Measurements from ENCODE around the gene ZNF768.
"Not testable (repeated sequence)": the region's sequence is repeated elsewhere in the genome, so short reads cannot be mapped to it uniquely, and the experiment has no call there.

The ZNF768 gene

DNA sequence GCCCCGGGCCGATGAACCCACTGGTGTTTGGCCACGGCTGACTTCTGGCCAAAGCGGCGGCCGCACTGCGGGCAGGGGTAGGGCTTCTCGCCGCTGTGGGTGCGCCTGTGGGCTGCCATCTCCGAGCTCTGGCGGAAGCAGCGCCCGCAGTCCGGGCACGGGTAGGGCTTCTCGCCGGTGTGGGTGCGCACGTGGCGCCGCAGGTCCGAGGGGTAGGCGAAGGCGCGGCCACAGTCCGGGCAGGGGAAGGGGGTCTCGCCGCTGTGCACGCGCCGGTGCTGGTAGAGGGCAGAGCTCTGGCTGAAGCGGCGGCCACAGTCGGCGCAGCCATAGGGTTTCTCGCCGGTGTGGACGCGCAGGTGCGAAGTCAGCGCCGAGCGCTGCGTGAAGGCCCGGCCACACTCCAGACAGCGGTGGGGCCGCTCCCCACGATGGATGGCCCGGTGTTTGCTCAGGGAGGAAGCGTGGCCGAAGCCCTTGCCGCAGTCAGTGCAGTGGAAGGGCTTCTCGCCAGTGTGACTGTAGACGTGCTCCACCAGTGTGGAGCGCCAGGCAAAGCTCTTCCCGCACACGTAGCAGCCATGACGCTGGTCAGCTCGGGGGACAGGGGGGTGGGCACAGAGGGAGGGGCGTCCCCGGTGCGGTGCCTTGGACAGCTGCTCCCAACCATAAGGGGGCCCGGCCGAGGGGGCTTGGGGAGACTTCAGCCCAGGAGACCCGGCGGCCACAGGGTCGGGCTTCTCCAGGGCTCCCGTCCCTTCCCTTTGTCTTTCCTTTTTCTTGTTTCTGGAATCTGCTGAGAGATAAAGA, 29.2 kb upstream of the ZNF768 start:
- no peak for DNase-seq

DNA sequence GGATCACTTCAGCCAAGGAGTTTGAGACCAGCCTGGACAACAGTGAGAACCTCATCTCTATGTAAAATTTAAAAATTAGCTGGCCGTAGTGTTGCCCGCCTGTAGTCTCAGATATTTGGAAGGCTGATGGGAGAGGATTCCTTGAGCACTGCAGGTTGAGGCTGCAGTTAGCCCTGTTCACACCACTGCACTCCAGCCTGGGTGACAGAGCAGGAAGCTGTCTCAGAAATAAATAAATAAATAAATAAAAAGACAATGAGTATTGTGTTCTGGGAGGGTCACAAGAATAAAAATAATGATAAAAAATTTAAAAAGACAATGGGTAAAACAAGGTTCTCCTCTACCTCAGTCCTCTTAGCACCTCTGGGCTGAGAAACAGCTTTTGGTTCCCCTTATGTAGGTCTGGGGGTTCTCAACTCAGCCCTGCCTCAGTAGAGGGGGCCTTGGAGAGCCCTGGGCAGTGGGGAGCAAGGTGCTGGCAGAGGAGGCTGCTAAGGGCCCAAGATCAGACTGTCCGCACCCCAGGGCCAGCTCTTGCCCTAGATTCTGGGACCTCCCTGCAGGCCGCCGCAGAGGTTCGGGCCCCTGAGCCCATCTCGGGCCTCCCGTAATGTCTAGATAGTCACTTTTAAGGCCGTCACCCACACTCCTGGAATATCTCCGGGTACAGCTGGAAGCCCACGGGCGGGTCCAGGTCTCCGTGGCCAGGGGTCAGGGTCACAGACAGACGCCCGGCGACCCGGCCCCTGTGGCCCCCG, 28.4 kb upstream of the ZNF768 start:
- no peak for DNase-seq

DNA sequence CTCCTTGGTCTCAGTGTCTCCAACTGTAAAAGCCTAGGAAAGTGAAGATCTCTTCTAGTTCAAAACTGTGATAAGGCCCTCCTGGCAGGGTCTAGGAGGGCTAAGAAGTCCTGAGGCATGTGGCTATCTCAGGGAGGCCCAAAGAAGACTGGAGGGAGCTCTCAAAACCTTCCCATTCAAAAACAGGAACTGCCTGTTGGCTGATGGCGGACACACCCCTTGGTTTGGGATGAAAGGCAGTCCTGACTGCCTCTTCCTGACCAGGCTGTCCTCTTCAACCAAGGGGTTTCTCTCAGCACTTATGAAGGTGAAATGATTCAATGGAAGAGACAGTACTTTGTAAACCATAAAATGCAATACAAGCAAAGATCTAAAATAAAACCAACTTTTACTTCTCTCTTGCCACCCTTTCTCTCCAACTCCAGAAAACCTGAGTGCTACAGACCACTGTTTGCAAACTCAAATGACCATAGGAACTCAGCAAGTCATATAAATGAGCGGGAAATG, 27.1 kb upstream of the ZNF768 start:
- no peak for DNase-seq

DNA sequence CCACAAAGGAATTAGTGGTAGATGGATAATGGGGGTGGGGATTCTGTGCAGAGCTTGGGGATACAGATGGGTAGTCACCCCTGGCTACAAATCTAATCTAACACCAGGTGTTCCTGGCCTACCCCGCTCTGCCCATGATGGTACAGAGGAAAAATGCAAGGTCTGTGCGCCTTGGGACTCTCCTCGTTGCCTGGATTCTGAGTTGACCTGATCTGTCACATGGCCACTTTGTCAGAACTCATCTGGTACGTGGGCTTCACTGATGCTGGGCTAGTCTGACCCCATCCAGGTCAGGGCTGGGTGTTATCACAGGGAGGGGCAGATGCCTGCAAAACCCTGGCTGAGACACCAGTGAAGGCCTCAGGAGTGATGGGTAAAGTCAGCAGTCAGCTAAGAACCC, 26.6 kb upstream of the ZNF768 start:
- DNase-seq = no peak

DNA sequence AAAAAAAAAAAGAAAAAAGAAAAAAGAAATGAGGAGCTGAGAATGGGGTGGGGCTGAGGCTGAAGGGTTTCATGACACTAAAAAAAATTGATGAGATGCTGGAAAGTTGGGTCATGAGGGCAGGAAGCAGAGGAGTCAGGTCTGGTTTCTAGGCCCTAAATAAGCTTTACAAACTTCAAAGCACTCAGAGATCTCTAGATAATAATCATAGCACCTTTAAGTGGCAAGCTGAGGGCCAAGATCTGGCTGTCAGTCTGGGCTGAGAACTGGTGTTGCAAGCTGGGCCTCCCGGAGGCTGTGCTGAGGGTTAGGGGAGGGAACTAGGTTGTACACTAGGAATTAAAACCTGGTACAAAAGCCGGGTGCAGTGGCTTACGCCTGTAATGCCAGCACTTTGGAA, 25.4 kb upstream of the ZNF768 start:
- DNase-seq = no peak

DNA sequence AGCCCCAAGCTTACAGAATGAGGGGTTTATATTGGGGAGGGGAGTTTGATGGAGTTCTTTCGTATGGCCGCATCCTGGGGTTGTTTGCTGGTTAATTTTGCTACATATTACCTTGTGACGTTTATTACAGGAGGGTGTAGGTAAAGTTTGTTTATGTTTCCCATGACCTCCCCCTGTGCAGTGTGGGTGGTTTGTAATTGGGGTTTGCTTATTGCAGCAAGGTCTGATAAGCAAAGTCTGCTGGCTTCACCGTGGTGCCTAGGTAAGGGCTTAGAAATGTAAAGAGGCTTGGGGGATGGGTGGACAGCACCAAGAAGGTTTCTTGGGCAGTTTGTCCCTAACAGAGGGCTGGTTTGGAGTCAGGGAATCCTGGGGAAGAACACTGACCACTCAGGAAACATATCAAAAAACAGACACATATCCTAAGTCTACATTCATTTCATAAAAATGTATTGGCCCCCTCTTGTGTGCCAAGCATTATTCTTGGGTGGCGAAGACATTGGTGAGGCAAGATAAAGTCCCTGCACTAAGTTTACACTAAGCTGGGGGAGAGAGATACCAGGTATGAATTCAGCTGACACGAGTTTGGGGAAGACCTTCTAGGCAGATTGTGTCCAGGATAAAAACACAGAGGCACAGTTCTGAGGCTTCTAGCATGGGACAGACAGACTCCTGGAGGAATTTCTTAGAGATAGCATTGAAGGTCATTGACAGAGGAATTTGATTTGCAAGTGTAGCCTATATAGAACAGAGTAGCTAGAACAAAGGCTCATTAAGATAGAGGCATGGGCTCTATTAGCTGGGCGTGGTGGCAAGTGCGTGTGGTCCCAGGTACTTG, 22.3 kb upstream of the ZNF768 start:
- no peak for DNase-seq

DNA sequence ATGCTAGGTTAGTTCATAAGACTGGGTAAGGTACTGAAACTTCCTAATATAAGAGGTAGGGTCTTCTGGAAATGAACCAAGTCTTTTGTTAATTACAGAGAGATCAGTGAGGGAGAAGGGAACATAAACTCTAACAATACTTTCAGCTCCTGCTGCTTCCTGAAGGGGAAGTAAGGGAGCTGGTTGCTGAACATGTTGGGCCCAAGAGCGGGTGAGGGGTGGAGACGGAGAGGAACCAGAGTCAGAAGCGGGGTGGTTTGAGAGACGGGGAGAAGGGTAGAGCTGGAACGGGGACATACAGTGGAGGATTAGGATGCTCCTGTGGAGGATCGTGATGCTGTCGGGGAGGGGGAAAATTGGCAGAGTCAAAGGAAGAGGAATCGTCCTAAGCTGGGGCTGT, 19.7 kb upstream of the ZNF768 start:
- DNase-seq = no peak

DNA sequence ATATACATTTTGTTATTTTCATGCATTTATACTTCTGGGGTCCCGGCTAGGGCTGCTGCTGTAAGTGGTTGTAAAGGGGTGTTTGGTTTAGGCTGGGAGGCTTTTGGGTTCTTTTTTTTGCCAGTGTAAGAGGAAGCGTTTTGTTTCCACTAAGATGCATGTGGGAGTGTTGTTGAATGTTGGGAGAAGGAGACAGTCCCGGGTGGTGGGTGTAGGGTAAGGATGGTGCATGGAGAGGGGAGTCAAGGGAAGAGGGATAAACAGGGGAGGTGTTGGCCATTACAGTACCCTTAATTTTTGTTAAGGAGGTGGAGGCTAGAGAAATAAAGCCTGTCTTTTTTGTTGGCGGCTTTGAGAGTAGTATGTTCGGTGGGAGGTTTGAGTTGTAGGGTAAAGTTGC, 16.7 kb upstream of the ZNF768 start:
- no peak for DNase-seq

DNA sequence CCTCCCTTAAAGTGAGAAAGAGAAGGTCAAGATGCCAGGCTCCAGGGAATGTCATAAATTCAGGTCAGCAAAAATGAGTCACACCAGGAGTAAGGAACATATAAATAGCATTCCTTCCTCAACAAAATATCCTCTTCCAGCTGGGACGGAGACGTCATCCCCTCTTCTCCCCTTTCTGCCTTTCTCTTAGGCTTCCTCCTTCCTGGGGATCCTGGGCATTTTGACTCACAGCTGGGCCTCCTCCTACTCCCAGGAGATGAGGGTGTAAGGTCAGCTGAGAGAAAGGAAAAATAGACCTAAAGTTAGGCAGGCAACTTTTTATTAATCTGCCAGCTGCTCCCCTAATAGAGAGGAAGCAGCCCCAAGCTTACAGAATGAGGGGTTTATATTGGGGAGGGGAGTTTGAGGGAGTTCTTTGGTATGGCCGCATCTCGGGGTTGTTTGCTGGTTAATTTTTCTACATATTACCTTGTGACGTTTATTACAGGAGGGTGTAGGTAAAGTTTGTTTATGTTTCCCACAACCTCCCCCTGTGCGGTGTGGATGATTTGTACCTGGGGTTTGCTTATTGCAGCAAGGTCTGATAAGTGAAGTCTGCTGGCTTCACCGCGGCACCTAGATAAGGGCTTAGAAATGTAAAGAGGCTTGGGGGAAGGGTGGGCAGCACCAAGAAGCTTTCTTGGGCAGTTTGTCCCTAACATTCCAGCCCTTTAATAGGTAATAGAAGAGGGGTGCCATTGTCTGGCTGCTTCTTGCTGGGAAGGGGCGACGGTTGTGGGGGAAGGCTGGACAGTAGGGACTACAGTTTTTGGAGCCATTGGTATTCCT, 15.3 kb upstream of the ZNF768 start:
- DNase-seq = peak; percentile 57

DNA sequence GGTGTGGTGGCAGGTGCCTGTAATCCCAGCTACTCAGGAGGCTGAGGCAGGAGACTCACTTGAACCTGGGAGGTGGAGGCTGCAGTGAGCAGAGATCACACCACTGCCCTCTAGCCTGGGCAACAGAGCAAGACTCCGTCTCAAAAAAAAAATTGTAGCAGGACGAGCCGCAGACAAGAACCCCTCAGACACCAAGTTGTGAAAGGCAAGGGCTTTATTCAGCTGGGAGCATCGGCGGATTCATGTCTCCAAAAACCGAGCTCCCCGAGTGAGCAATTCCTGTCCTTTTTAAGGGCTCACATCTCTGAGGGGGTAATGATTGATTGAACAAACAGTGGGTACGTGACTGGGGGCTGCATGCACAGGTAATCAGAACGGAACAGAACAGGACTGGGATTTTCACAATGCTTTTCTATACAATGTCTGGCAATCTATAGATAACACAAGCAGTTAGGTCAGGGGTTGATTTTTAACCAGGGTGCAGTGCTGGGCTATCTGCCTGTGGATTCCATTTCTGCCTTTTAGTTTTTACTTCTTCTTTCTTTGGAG, 14.6 kb upstream of the ZNF768 start:
- DNase-seq = not testable (repeated sequence)

DNA sequence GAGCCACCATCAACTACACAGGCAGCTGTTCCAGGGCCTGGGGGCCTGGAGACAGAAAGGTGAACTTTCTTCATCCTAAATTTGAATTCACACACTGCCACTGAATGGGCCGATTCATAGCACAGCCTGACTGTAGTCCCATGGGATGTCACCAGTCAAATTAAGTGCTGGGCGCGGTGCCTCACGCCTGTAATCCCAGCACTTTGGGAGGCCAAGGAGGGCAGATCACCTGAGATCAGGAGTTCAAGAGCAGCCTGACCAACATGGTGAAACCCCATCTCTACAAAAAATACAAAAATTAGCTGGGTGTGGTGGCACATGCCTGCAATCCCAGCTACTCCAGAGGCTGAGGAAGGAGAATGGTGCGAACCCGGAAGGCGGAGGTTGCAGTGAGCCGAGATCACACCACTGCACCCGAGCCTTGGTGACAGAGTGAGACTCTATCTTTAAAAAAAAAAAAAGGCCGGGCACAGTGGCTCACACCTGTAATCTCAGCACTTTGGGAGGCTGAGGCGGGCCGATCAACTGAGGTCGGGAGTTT, 13.7 kb upstream of the ZNF768 start:
- not testable (repeated sequence) for DNase-seq

DNA sequence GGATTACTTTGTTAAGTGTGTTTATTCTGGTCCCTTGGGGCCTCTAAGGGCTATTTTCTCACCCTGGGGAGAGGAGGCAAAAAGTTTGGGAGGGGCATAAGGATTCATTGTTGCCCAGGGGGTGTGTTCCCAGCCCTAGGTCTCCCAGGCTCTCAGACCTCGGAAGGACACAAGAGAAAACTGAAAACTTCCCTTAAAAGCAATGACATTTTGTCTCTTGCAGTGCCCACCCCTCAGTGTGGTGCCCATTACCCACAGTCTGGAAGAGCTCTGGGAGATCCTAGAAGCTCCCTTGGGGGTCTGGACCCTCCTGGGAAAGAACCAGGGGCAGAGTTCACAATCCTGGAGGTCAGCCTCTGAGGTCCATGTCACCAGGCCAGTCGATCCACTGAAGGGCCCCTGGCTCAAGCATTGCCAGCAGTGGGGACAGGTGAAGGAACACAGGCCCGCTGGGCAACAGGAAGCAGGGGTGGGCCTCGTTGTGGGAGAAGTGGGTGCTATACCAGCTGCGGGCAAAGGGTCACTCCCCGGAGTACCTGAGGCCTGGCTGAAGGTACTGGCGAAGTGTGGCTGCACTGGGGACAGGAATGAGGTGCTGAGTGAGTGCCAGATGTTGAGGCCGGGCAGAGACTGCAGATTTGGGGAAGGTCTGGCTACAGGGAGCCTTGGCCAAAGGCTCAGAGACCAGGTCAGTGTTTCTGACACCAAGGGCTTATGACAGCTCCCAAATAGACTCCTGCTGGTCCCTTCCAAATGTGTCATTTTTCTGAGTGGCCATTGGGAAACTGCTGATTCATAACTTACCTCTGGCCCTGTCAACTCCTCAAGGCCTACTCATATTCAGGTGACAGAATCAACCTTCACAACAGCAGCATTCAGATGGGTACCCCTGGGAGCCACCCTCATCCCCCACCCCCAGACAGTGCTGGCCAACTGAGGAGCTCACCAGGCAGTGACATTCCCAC, 12.9 kb upstream of the ZNF768 start:
- no peak for DNase-seq

DNA sequence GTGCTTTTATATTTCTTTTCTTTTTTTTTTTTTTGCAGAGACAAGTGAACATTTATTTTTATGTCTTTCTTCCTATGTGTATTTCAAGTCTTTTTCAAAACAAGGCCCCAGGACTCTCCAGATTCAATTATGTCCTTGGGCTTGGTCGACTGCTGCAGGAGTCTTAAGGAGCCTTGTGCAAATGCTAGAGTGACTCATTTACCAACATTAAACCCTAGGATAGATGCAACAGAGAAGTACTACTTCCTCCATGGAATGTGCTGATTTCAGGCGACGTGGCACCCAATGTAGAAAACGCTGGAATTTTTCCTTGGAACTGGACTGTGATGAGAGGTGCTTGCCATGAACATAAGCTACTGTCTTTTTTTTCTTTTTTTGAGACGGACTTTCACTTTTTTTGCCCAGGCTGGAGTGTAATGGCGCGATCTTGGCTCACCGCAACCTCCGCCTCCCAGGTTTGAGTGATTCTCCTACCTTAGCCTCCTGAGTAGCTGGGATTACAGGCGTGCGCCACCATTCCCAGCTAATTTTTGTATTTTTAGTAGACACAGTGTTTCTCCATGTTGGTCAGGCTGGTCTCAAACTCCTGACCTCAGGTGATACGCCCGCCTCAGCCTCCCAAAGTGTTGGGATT, 10.1 kb upstream of the ZNF768 start:
- not testable (repeated sequence) for DNase-seq

DNA sequence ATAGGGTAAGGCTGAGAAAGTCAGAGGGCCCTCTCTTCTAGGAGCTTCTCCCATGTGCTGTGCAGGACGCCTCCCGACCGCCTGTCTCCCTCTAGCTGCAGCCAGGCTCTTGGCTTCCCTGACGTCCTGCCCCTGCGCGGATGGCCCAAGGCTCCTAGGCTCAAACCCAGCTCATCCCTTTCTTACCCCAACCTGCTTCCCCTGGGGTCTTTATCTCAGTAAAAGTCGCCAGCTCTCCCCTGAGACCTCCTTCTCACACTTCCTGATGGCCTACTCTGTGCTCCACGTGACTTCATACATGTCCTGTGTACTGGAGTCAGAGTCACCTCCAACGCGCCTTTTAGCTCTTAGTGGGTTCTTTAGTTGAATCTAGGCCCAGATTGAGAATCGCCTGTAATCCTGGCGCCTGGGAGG, 9.4 kb upstream of the ZNF768 start:
- peak; percentile 75 for DNase-seq

DNA sequence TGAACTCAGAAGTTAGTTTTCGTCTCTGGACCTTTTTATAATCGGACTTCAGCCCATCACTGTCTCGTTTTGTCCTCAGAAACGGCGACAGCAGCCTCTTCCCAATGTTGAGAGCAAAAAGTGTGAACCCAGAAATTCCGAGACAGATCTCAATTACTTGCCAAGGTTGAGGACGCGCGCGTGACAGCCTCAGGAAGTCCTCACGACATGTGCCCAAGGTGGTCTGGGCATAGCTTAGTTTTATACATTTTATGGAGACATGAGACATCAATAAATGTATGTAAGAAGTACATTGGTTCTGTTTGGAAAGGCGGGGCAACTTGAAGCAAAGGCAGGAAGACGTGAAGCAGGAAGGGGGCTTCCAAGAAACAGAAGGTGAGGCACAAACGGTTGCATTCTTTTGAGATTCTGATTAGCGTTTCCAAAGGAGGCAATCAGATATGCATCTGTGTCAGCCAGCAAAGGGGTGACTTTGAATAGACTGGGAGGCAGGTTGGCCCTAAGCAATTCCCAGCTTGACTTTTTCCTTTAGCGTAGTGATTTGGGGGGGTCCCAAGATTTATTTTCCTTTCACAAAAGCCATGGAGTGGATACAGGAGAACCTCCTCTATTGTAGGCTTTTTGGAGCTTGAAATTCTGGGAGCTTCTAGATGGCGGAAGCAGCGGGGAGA, 8.9 kb upstream of the ZNF768 start:
- no peak for DNase-seq

DNA sequence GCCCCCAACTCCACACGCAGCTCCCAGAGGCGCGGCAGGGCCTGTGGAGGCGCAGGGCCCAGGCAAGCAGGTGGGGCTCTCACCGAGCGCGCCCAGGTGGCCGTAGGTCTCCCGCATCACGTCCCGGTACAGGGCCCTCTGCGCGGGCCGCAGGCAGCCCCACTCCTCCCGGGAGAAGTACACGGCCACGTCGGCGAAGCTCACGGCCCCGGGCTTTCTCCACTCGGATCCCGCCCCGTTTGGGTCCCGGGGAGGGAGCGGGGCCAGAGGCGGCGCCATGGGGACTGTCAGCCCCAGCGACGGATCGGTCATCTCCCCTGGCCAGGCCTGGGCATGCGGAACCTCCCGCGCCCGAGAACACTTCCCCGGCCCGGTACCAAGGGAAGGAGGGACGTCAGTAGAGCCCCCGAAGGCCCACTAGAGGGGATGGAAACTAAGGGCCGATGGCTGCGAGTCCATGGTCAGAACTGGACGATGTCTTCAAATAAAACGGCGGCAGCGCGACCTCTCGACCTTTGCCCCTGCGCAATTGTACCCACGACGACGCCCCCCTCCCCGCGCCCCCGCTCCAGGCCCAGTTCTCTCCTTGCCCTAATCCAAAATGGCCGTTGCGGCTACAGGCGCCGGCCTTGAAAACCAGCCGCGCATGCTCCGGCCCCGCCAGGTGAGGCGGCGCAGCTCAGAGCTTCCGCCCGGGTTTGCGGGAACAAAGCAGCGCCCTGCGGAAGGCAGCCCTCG, 8.2 kb upstream of the ZNF768 start, which contains the start of gene ZNF747:
Gene ZNF747 (minus strand): TSS at position 491 of the 738 bp plus-strand sequence. CDS start 179 bp downstream, at position 312.
- peak; percentile 84 for DNase-seq

DNA sequence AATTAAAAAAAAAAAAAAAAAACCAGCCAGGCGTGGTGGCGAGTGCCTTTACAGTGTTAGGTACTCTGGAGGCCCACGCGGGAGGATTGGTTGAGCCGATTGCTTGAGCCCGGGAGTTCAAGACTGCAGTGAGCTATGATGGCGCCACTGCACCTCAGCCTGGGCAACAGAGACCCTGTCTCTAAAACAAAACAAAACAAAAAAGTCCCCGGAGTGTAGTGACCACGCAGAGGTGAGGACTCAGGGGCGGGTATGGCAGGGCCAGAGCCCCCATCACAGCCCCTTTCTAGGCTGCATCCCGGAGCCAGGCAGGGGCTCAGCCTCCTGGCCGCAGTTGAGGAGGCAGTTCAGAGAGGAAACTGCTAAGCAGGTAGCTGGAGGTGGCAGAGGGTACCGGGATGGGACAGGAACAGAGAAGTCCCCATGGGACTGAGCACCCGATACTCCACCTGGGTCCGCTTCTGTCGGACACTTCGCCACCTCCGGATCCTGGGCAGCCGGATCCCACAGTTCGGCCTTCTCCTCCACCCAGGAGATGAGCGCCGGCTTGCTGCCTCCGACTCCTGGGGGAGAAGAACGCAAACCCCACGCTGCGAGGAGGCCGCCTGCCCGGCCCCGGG, 7.5 kb upstream of the ZNF768 start:
- DNase-seq = no peak

DNA sequence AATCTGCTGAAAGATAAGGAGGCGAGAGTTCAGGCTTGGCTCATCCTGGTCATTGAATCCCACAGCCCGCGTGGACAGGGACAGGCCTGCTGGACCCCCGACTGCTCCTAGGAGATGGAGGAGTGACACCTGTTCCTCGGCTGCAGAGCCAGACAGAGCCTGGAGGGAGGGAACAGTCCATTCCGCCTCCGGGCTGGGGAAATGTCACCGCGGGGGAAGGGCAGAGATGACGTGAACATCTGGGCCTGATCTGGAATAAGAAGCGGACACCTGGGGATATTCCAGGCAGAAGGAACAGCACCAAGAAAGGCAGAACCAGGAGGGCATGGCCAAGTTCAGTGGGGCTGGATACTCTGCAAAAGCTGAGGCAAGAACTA, 6.8 kb upstream of the ZNF768 start:
- DNase-seq = no peak

Measured in fibroblast of skin of scalp (primary cell).